ENCODE results near the gene MOV10. TPM values are rescaled to one million over a fixed set of nuclear protein-coding genes. Genes with fewer than 3 reads are reported as not detected.
A peak's percentile ranks its signal among the peaks of the same experiment; 100 is the strongest.

Gene MOV10
- total and polyA plus RNA-seq, 10 of the 15 experiments (the other 5 are each of a cell fraction or from before 2014, with no cell fraction given), result 21.0 to 80.3 (median 49.8) TPM

GRCh38 chr1:112651205-112651604 is 23.3 kb upstream of the MOV10 start:
- 94% methylated on average over 1 of the region's 1 CpG for WGBS (ENCODE audit: insufficient coverage, insufficient replicate concordance, low lambda C conversion rate, missing lambda C conversion rate)
- in situ Hi-C loops (cut with MboI) (no loop called here), intact Hi-C loops (cut with micrococcal nuclease; ENCODE audit: unreplicated experiment) (no loop called here)
- no peaks in the 10 kb centered on the region for H4K20me1 ChIP-seq (ENCODE audit: control insufficient read depth, insufficient read depth)
- no peaks in the 10 kb centered on the region for H3K27me3 ChIP-seq (replicated peaks in 1 of 2; ENCODE audit: control insufficient read depth in 2 of 2, insufficient read depth in 2 of 2, low read length in 1 of 2)
- CTCF ChIA-PET, result interaction anchor here (0.8 to 3.1 kb wide), 4 partner anchors 10 to 421 kb away, joined by 3 to 6 read pairs (median 4); no protein-coding TSS in a partner anchor
- H3K79me2 ChIP-seq (ENCODE audit: control insufficient read depth, insufficient read depth, low read length), result peaks cover 18% of the 10 kb centered on the region
- TF ChIP-seq RELA (IDR thresholded peaks at IDR 0.05; ENCODE audit: borderline replicate concordance, partially characterized antibody), result no peak
- TF ChIP-seq CHD2 (IDR thresholded peaks at IDR 0.05; ENCODE audit: borderline replicate concordance, low read depth, low read length), result no peak
- no peak for TF ChIP-seq ATF3 (IDR thresholded peaks at IDR 0.05; ENCODE audit: borderline replicate concordance, extremely low read depth, low read depth, low read length)
- no peak for TF ChIP-seq RAD21 (IDR thresholded peaks at IDR 0.05; ENCODE audit: insufficient read depth, low read depth, low read length)
- TF ChIP-seq FOS (IDR thresholded peaks at IDR 0.05; ENCODE audit: borderline replicate concordance, extremely low read depth, insufficient read length), result no peak
- TF ChIP-seq BMI1 (IDR thresholded peaks at IDR 0.05; ENCODE audit: borderline replicate concordance), result no peak
- TF ChIP-seq CUX1 (IDR thresholded peaks at IDR 0.05; ENCODE audit: insufficient replicate concordance, low read depth, low read length), result no peak
- no peak for TF ChIP-seq JUNB (IDR thresholded peaks at IDR 0.05)
- TF ChIP-seq KDM1A (IDR thresholded peaks at IDR 0.05; ENCODE audit: borderline replicate concordance), result no peak
- no peak for TF ChIP-seq ZNF274 (IDR thresholded peaks at IDR 0.05; ENCODE audit: insufficient read depth, insufficient read length)
- no peak for TF ChIP-seq NFXL1 (IDR thresholded peaks at IDR 0.05; ENCODE audit: borderline replicate concordance)
- TF ChIP-seq NFYA (IDR thresholded peaks at IDR 0.05; ENCODE audit: borderline replicate concordance, low read depth, low read length), result no peak
- TF ChIP-seq ZBED1 (IDR thresholded peaks at IDR 0.05; ENCODE audit: borderline replicate concordance), result no peak
- no peak for TF ChIP-seq CHD1 (IDR thresholded peaks at IDR 0.05; ENCODE audit: low read depth, low read length)
- TF ChIP-seq BCL3 (IDR thresholded peaks at IDR 0.05; ENCODE audit: borderline replicate concordance, insufficient read depth, low read depth, low read length, poor library complexity, severe bottlenecking), result no peak
- TSS peak; percentile 39 for BruUV-seq (replicated peaks)
- POLR2A ChIA-PET, result interaction anchor here (1.0 to 1.2 kb wide), 2 partner anchors 14 to 54 kb away, joined by 3 to 6 read pairs; no protein-coding TSS in a partner anchor
- no peak overlapping the region for H3K4me3 ChIP-seq
- DNase-seq (ENCODE audit: low read depth, low spot score), result no peak
- SMC1A ChIA-PET (ENCODE audit: uncharacterized antibody, unreplicated experiment), result interaction anchor here (1.3 to 2.0 kb wide), 4 partner anchors 8 to 14 kb away, joined by 3 to 7 read pairs (median 6); no protein-coding TSS in a partner anchor
- FAIRE-seq, result peak; percentile 38
- RAD21 ChIA-PET (ENCODE audit: unreplicated experiment), result interaction anchor here (1.2 to 1.4 kb wide), 2 partner anchors 22 to 29 kb away, joined by 3 read pairs; no protein-coding TSS in a partner anchor
- no peak overlapping the region for H2AFZ ChIP-seq (ENCODE audit: control insufficient read depth, low read depth, low read length)
- peaks cover 2 to 22% of the 10 kb centered on the region in 2 experiments for H3K36me3 ChIP-seq (ENCODE audit: control insufficient read depth in 2 of 2, insufficient read depth in 2 of 2, low read length in 1 of 2)
- no peaks in the 10 kb centered on the region for H3K9me3 ChIP-seq (replicated peaks; ENCODE audit: control insufficient read depth, insufficient read depth, low read length)
- no peak for ATAC-seq
- H3K9ac ChIP-seq (ENCODE audit: control insufficient read depth, insufficient read depth, low read length), result no peak overlapping the region
- H3K27ac ChIP-seq (ENCODE audit: control insufficient read depth, insufficient read depth), result no peak overlapping the region
- no peaks in the 10 kb centered on the region for H3K4me1 ChIP-seq (ENCODE audit: control insufficient read depth, insufficient read depth, low read length)
- no peak overlapping the region for H3K4me2 ChIP-seq (ENCODE audit: control insufficient read depth, insufficient read depth)

Measured in GM12878 (cell line).